Epithelial cell of esophagus (primary cell): ENCODE measurements around the gene LINGO1.

Source experiments
- DNase-seq: peaks from one replicate; pipeline ENCODE4 v3.0.0; 2010; ENCODE audit warnings: low read depth
- H3K4me3 ChIP-seq: 2 replicates; pipeline ENCODE4 v1.5.1; 2011; ENCODE audit warnings: mild to moderate bottlenecking, low read length, control low read depth
- CTCF ChIP-seq: IDR thresholded peaks from 2 replicates; pipeline ENCODE4 v1.5.1; 2011; ENCODE audit warnings: low read depth, mild to moderate bottlenecking, low read length, control low read depth, inconsistent platforms; ENCODE audit not compliant: insufficient read depth; ENCODE audit errors: missing control alignments

LINGO1 gene

GRCh38 chr15:77672135-77672534, 39.4 kb upstream of the LINGO1 start:
- TF ChIP-seq CTCF: no peak
- no peak overlapping the region for H3K4me3 ChIP-seq
- DNase-seq: no peak

- TF ChIP-seq CTCF: no peak
- DNase-seq: no peak
- H3K4me3 ChIP-seq: no peak overlapping the region
Measured at GRCh38 chr15:77671362-77672056, 38.8 kb upstream of the LINGO1 start.

GRCh38 chr15:77670558-77671361, 38.0 kb upstream of the LINGO1 start:
- TF ChIP-seq CTCF: no peak
- no peak for DNase-seq
- H3K4me3 ChIP-seq: no peak overlapping the region

- no peak overlapping the region for H3K4me3 ChIP-seq
- no peak for DNase-seq
- no peak for TF ChIP-seq CTCF
Measured at GRCh38 chr15:77669896-77670295, 37.2 kb upstream of the LINGO1 start.

GRCh38 chr15:77667338-77668234, 34.9 kb upstream of the LINGO1 start:
- H3K4me3 ChIP-seq: no peak overlapping the region
- no peak for DNase-seq
- no peak for TF ChIP-seq CTCF

- no peak for DNase-seq
- TF ChIP-seq CTCF: no peak
- no peak overlapping the region for H3K4me3 ChIP-seq
Measured at GRCh38 chr15:77666296-77666660, 33.6 kb upstream of the LINGO1 start.
